T-helper 17 cell (primary cell): ENCODE results near the gene AAMP. TPM values are rescaled to one million over a fixed set of nuclear protein-coding genes. Genes with fewer than 3 reads are reported as not detected.
A peak's percentile ranks its signal among the peaks of the same experiment; 100 is the strongest.

ENCODE experiments used
- ATAC-seq: fragments of 150-1000 bp; cut with Tn5 transposase; 2 replicates; pipeline ENCODE4 v1.10.0; 2021; ENCODE audit warnings: mild to moderate bottlenecking, moderate library complexity
- DNase-seq, 3 donors: peaks; one replicate each; pipeline versions ENCODE4 v3.0.0 to v3.0.0-alpha.2; 2020 to 2021
- H3K9me3 ChIP-seq: one replicate; pipeline ENCODE4 v1.7.0; 2013; ENCODE audit warnings: low read length, mild to moderate bottlenecking; ENCODE audit not compliant: control insufficient read depth, poor library complexity, severe bottlenecking
- H3K27ac Mint-ChIP-seq: one replicate; pipeline ENCODE4 v1.8.0; 2022; ENCODE audit warnings: mild to moderate bottlenecking, moderate library complexity, mixed read lengths
- H3K27me3 Mint-ChIP-seq: one replicate; pipeline ENCODE4 v1.8.0; 2022; ENCODE audit warnings: mixed read lengths
- H3K36me3 Mint-ChIP-seq: one replicate; pipeline ENCODE4 v1.8.0; 2022; ENCODE audit warnings: low read depth, mixed read lengths
- H3K4me1 Mint-ChIP-seq: one replicate; pipeline ENCODE4 v1.8.0; 2022; ENCODE audit warnings: mild to moderate bottlenecking, mixed read lengths
- H3K4me3 Mint-ChIP-seq: one replicate; pipeline ENCODE4 v1.8.0; 2022; ENCODE audit warnings: mild to moderate bottlenecking, moderate library complexity, mixed read lengths
- total RNA-seq, 4 donors: library from RNA in 2 of 4; stranded (reverse) in 2 of 4; gene quantifications; one replicate each; pipeline ENCODE4 v1.2.3 and lab custom pipeline; 2022 to 2026

The AAMP gene
- total RNA-seq, 2 donors from 2014 or later: 46.8 to 47.0 TPM

GRCh38 chr2:218265626-218266025, 4.3 kb downstream of the AAMP start:
- H3K9me3 ChIP-seq: no peaks in the 10 kb centered on the region
- no peak for ATAC-seq
- DNase-seq: no peak
- H3K27ac Mint-ChIP-seq: peak overlapping the region; percentile 60
- no peaks in the 10 kb centered on the region for H3K27me3 Mint-ChIP-seq
- no peaks in the 10 kb centered on the region for H3K36me3 Mint-ChIP-seq
- peaks cover 24% of the 10 kb centered on the region for H3K4me1 Mint-ChIP-seq
- H3K4me3 Mint-ChIP-seq: peak overlapping the region; percentile 39

- Mint-ChIP-seq H3K27ac (peak overlapping the region; percentile 60), H3K4me1 (peaks cover 21% of the 10 kb centered on the region), H3K27me3 (no peaks in the 10 kb centered on the region), H3K36me3 (no peaks in the 10 kb centered on the region), H3K4me3 (peak overlapping the region; percentile 39)
- H3K9me3 ChIP-seq: no peaks in the 10 kb centered on the region
- DNase-seq (no peak), ATAC-seq (no peak)
Observed at GRCh38 chr2:218264773-218265561, 5.0 kb downstream of the AAMP start.

- H3K9me3 ChIP-seq: no peaks in the 10 kb centered on the region
- Mint-ChIP-seq H3K36me3 (no peaks in the 10 kb centered on the region), H3K4me3 (no peak overlapping the region), H3K27ac (peak overlapping the region; percentile 60), H3K4me1 (peaks cover 21% of the 10 kb centered on the region), H3K27me3 (no peaks in the 10 kb centered on the region)
- DNase-seq: no peak
- no peak for ATAC-seq
Observed at GRCh38 chr2:218263817-218264641, 5.9 kb downstream of the AAMP start.

DNA sequence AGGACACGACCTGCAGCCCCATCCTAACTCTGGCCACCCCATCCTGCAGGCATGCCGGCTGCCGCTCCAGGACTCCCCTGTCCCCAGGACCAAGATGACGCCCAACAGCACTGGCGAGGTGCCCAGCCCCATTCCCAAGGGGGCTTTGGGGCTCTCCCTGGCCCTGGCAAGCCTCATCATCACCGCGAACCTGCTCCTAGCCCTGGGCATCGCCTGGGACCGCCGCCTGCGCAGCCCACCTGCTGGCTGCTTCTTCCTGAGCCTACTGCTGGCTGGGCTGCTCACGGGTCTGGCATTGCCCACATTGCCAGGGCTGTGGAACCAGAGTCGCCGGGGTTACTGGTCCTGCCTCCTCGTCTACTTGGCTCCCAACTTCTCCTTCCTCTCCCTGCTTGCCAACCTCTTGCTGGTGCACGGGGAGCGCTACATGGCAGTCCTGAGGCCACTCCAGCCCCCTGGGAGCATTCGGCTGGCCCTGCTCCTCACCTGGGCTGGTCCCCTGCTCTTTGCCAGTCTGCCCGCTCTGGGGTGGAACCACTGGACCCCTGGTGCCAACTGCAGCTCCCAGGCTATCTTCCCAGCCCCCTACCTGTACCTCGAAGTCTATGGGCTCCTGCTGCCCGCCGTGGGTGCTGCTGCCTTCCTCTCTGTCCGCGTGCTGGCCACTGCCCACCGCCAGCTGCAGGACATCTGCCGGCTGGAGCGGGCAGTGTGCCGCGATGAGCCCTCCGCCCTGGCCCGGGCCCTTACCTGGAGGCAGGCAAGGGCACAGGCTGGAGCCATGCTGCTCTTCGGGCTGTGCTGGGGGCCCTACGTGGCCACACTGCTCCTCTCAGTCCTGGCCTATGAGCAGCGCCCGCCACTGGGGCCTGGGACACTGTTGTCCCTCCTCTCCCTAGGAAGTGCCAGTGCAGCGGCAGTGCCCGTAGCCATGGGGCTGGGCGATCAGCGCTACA, 7.0 kb downstream of the AAMP start:
- H3K4me1 Mint-ChIP-seq: peaks cover 21% of the 10 kb centered on the region
- no peaks in the 10 kb centered on the region for H3K27me3 Mint-ChIP-seq
- no peak for DNase-seq
- no peak overlapping the region for H3K27ac Mint-ChIP-seq
- no peaks in the 10 kb centered on the region for H3K9me3 ChIP-seq
- ATAC-seq: no peak
- no peak overlapping the region for H3K4me3 Mint-ChIP-seq
- no peaks in the 10 kb centered on the region for H3K36me3 Mint-ChIP-seq

- peak overlapping the region; percentile 49 for H3K27ac Mint-ChIP-seq
- no peaks in the 10 kb centered on the region for H3K36me3 Mint-ChIP-seq
- H3K4me3 Mint-ChIP-seq: no peak overlapping the region
- peaks cover 22% of the 10 kb centered on the region for H3K4me1 Mint-ChIP-seq
- H3K27me3 Mint-ChIP-seq: no peaks in the 10 kb centered on the region
- ATAC-seq (no peak), DNase-seq (no peak)
- no peaks in the 10 kb centered on the region for H3K9me3 ChIP-seq
Observed at GRCh38 chr2:218262237-218262600, 7.7 kb downstream of the AAMP start.

DNA sequence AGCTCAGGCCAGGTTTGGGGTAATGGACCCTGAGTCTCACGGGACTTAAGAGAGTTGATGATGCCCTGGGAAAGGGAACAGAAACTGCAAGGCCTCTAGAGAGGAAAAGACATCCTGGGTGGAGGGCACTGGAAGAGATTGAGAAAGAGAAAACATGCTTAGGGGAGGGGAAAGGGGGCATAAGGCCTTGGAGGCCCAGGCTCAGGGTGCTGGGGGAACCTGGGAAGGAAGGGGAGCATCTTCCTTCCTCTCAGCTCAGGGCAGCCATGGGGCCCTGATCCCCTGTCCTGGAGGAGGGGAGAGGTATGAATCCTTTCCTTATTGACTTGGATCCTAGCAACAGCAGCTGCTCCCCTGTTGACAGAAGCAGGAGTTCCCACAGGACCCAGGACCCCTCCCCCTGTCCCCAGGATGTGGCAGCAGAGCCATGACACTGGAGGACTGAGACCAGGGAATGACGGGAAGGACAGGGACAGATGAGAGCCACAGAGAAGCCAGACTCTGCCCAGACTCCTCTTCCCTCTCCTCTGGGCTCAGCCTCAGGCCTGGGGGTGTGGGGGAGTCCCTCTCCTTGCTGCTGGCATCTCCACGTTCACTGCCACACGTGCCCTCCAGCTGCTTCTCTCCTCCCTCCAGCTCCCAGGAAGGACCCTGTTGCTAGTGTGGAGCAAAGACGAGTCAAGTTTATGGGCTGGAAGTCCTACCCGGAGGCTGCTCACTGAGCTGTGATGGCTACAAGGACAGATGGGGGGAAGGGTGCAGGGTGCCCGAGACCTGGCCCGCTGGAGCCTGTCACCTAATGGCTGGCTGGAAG, 8.3 kb downstream of the AAMP start:
- H3K4me3 Mint-ChIP-seq: no peak overlapping the region
- peaks cover 18% of the 10 kb centered on the region for H3K4me1 Mint-ChIP-seq
- DNase-seq (no peak), ATAC-seq (no peak)
- no peaks in the 10 kb centered on the region for H3K27me3 Mint-ChIP-seq
- no peaks in the 10 kb centered on the region for H3K36me3 Mint-ChIP-seq
- no peaks in the 10 kb centered on the region for H3K9me3 ChIP-seq
- peak overlapping the region; percentile 49 for H3K27ac Mint-ChIP-seq

GRCh38 chr2:218260742-218261422, 9.1 kb downstream of the AAMP start, which contains the start of gene GPBAR1:
GPBAR1 (plus strand) TSS chr2:218261015; CDS start chr2:218262725, 1,710 bp downstream.
- no peak for DNase-seq

GRCh38 chr2:218260166-218260565, 9.8 kb downstream of the AAMP start:
- Mint-ChIP-seq H3K36me3 (no peaks in the 10 kb centered on the region), H3K4me1 (peaks cover 16% of the 10 kb centered on the region), H3K27ac (peak overlapping the region; percentile 89), H3K4me3 (no peak overlapping the region), H3K27me3 (no peaks in the 10 kb centered on the region)
- DNase-seq (no peak), ATAC-seq (no peak)
- H3K9me3 ChIP-seq: no peaks in the 10 kb centered on the region

More at GRCh38 chr2:218260742-218261422, 9.1 kb downstream of the AAMP start, which contains the start of gene GPBAR1:
- no peak for ATAC-seq
- Mint-ChIP-seq H3K36me3 (no peaks in the 10 kb centered on the region), H3K4me1 (peaks cover 18% of the 10 kb centered on the region), H3K27me3 (no peaks in the 10 kb centered on the region), H3K27ac (peak within 1 kb of the TSS; percentile 89), H3K4me3 (peak within 1 kb of the TSS; percentile 65)
- H3K9me3 ChIP-seq: no peaks in the 10 kb centered on the region

DNA sequence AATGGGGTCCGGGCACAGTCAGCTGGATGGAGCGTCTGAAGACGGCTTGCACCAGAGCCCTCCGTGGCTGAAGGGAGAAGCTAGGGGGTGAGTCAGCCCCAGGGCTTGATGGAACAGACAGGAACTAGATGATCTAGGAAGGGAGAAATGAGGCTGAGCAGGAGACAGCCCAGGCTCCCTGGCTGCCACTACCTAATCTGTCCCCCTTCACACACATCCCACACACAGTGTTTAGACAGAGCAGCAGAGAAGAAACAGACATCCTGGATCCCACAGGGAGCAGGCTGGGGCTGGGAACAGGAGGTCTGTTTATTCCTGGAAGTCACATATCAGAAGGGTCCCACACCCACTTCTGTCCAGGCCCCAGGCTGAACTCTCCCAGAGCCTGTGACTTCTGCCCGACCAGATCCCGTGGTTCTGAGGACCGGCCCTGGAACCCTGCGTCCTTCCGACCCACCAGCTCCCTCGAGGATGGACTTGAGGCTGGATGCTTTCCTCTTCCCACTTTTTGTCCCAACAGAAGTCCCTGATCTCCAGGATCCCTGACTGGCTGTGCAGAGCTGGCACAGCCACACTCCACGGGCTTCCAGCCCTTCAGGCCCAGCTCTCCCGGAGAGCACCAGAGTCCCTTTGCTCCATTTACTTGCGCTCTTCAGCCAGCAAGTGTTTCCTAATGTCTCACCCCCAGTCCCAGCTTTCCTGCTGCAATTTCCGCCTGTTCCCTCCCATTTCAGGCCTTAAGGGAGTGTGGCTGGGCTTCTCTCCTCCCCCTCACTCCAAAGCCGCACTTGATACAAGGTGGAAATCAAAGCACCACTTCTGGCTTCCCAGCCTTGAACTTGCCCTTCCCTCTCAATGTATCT, 10.6 kb downstream of the AAMP start:
- H3K4me3 Mint-ChIP-seq: peak overlapping the region; percentile 65
- ATAC-seq: no peak
- no peak for DNase-seq
- peaks cover 19% of the 10 kb centered on the region for H3K4me1 Mint-ChIP-seq
- H3K36me3 Mint-ChIP-seq: no peaks in the 10 kb centered on the region
- H3K9me3 ChIP-seq: no peaks in the 10 kb centered on the region
- H3K27ac Mint-ChIP-seq: peak overlapping the region; percentile 89
- no peaks in the 10 kb centered on the region for H3K27me3 Mint-ChIP-seq

- Mint-ChIP-seq H3K27me3 (no peaks in the 10 kb centered on the region), H3K36me3 (no peaks in the 10 kb centered on the region), H3K27ac (peak overlapping the region; percentile 75), H3K4me3 (peak overlapping the region; percentile 79), H3K4me1 (peaks cover 19% of the 10 kb centered on the region)
- no peaks in the 10 kb centered on the region for H3K9me3 ChIP-seq
- ATAC-seq (peak; percentile 82), DNase-seq (peak; percentile 42 to 66 (median 59))
Observed at GRCh38 chr2:218257390-218257981, 12.5 kb downstream of the AAMP start.
